Activated CD4-positive, alpha-beta T cell treated with anti-CD3 and anti-CD28 coated beads, Interleukin-2, amount 50 U/mL, for 48 hours (primary cell): ENCODE data around the gene ARHGAP8.
A peak's percentile ranks its signal among the peaks of the same experiment; 100 is the strongest.

ENCODE experiments used
- DNase-seq, 2 experiments: peaks; one replicate each; pipeline ENCODE4 v3.0.0-alpha.2; 2020

ARHGAP8 gene

GRCh38 chr22:44807232-44807631 is 54.9 kb downstream of the ARHGAP8 start:
- DNase-seq = no peak

GRCh38 chr22:44807915-44808690 is 55.7 kb downstream of the ARHGAP8 start:
- DNase-seq = no peak

GRCh38 chr22:44809456-44809855 is 57.1 kb downstream of the ARHGAP8 start:
- no peak for DNase-seq

GRCh38 chr22:44811141-44811540 is 58.8 kb downstream of the ARHGAP8 start:
- no peak for DNase-seq

GRCh38 chr22:44813416-44813815 is 61.0 kb downstream of the ARHGAP8 start:
- DNase-seq = no peak

- DNase-seq = no peak
Observed at GRCh38 chr22:44814266-44815098, 62.1 kb downstream of the ARHGAP8 start.

- no peak for DNase-seq
Observed at GRCh38 chr22:44815099-44816070, 63.0 kb downstream of the ARHGAP8 start.

GRCh38 chr22:44816141-44816540 is 63.8 kb downstream of the ARHGAP8 start:
- no peak for DNase-seq

- no peak for DNase-seq
Observed at GRCh38 chr22:44818727-44819126, 66.4 kb downstream of the ARHGAP8 start.

- no peak for DNase-seq
Observed at GRCh38 chr22:44819966-44820631, 67.7 kb downstream of the ARHGAP8 start.

- no peak for DNase-seq
Observed at GRCh38 chr22:44821741-44822475, 69.5 kb downstream of the ARHGAP8 start.

GRCh38 chr22:44822534-44822933 is 70.2 kb downstream of the ARHGAP8 start:
- no peak for DNase-seq

GRCh38 chr22:44823396-44823795 is 71.0 kb downstream of the ARHGAP8 start:
- no peak for DNase-seq

GRCh38 chr22:44823806-44824205 is 71.4 kb downstream of the ARHGAP8 start:
- no peak for DNase-seq

- DNase-seq = no peak
Observed at GRCh38 chr22:44824271-44824670, 71.9 kb downstream of the ARHGAP8 start.

- DNase-seq = no peak
Observed at GRCh38 chr22:44825310-44826150, 73.2 kb downstream of the ARHGAP8 start.

GRCh38 chr22:44827666-44828190 is 75.4 kb downstream of the ARHGAP8 start:
- DNase-seq = no peak

GRCh38 chr22:44828193-44828592 is 75.8 kb downstream of the ARHGAP8 start:
- DNase-seq = peak; percentile 36 to 46

- DNase-seq = no peak
Observed at GRCh38 chr22:44831885-44832284, 79.5 kb downstream of the ARHGAP8 start.

- DNase-seq = no peak
Observed at GRCh38 chr22:44834065-44834464, 81.7 kb downstream of the ARHGAP8 start.
